Adipocyte (in vitro differentiated cells): ENCODE data around the gene ORM2.

Experiments
- DNase-seq: peaks from one replicate; pipeline ENCODE4 v3.0.0-alpha.2; 2015; ENCODE audit warnings: low read depth
- H3K27me3 ChIP-seq: replicated peaks from 2 replicates; pipeline ENCODE4 v1.7.0; 2013; ENCODE audit warnings: mild to moderate bottlenecking, low read length, moderate library complexity; ENCODE audit not compliant: control insufficient read depth, insufficient read depth
- H3K36me3 ChIP-seq: 2 replicates; pipeline ENCODE4 v1.7.0; 2013; ENCODE audit warnings: low read length, mild to moderate bottlenecking, moderate library complexity; ENCODE audit not compliant: control insufficient read depth, insufficient read depth, severe bottlenecking
- H3K4me1 ChIP-seq: 2 replicates; pipeline ENCODE4 v1.7.0; 2013; ENCODE audit warnings: mild to moderate bottlenecking, low read length, moderate library complexity; ENCODE audit not compliant: control insufficient read depth, insufficient read depth
- H3K4me3 ChIP-seq: 2 replicates; pipeline ENCODE4 v1.7.0; 2013; ENCODE audit warnings: mild to moderate bottlenecking, low read length, moderate library complexity
- H3K9ac ChIP-seq: 2 replicates; pipeline ENCODE4 v1.7.0; 2013; ENCODE audit warnings: mild to moderate bottlenecking, low read length, moderate library complexity
- H3K9me3 ChIP-seq: 2 replicates; pipeline ENCODE4 v1.7.0; 2013; ENCODE audit warnings: mild to moderate bottlenecking, low read length, moderate library complexity; ENCODE audit not compliant: control insufficient read depth

Gene ORM2

DNA sequence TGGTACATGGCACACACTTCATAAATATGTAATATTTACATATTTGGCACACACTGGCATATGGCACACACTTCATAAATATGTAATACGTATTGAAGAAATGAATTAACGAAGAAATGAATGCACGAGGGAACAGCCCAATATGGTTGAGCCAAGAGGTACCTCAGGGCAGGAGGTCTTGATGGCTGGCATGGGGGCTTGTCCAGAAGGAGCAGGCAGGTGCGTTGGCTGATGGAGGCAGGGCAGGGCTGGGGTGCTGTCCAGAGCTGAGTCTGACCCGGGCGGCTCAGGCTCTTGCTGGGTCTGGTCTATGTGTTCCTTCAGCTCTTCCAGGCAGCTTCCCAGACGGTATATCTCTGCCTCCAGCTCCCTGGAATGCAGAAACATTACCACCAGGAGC, 31.9 kb downstream of the ORM2 start:
- peaks cover 39% of the 10 kb centered on the region for H3K4me1 ChIP-seq
- DNase-seq: no peak
- no peak overlapping the region for H3K9ac ChIP-seq
- H3K9me3 ChIP-seq: no peaks in the 10 kb centered on the region
- peaks cover 85% of the 10 kb centered on the region for H3K36me3 ChIP-seq
- no peaks in the 10 kb centered on the region for H3K27me3 ChIP-seq
- H3K4me3 ChIP-seq: no peak overlapping the region

DNA sequence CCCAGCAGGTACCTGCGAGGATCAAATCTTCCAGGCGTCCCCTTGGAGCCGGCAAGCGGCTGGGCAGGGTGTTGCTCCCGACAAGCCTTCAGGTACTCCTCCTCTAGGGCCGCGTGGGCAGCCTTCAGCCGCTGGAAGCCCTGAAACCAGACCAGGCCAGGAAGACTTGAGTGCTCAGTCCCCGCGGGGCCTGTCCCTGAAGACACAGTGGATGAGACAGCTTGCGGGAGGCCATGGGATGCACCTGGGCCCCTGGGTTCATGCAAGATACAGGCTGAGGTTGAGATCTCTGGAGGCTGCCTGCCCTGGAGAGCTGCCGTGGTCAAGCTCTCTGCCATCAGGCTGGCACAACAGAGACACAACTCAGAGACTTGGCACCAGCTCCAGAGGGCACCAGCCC, 32.7 kb downstream of the ORM2 start:
- Histone ChIP-seq H3K4me1 (peaks cover 40% of the 10 kb centered on the region), H3K36me3 (peaks cover 83% of the 10 kb centered on the region), H3K9ac (no peak overlapping the region), H3K9me3 (no peaks in the 10 kb centered on the region), H3K4me3 (no peak overlapping the region), H3K27me3 (no peaks in the 10 kb centered on the region)
- DNase-seq: no peak

- Histone ChIP-seq H3K27me3 (no peaks in the 10 kb centered on the region), H3K4me3 (no peak overlapping the region), H3K4me1 (peaks cover 45% of the 10 kb centered on the region), H3K9me3 (no peaks in the 10 kb centered on the region), H3K9ac (peak overlapping the region; percentile 33), H3K36me3 (peaks cover 83% of the 10 kb centered on the region)
- no peak for DNase-seq
These were observed 33.8 kb downstream of the ORM2 start for GRCh38 chr9:114363424-114363823.

- DNase-seq: peak; percentile 90
- peaks cover 47% of the 10 kb centered on the region for H3K4me1 ChIP-seq
- H3K9ac ChIP-seq: peak overlapping the region; percentile 33
- H3K36me3 ChIP-seq: peaks cover 83% of the 10 kb centered on the region
- no peaks in the 10 kb centered on the region for H3K27me3 ChIP-seq
- no peaks in the 10 kb centered on the region for H3K9me3 ChIP-seq
- no peak overlapping the region for H3K4me3 ChIP-seq
These were observed 34.7 kb downstream of the ORM2 start for GRCh38 chr9:114364134-114365041.

GRCh38 chr9:114365194-114365593, 35.5 kb downstream of the ORM2 start:
- Histone ChIP-seq H3K36me3 (peaks cover 83% of the 10 kb centered on the region), H3K9ac (no peak overlapping the region), H3K27me3 (no peaks in the 10 kb centered on the region), H3K4me1 (peaks cover 47% of the 10 kb centered on the region), H3K4me3 (no peak overlapping the region), H3K9me3 (no peaks in the 10 kb centered on the region)
- DNase-seq: no peak

GRCh38 chr9:114366334-114367128, 36.9 kb downstream of the ORM2 start:
- H3K27me3 ChIP-seq: no peaks in the 10 kb centered on the region
- H3K9ac ChIP-seq: peak overlapping the region; percentile 56
- no peaks in the 10 kb centered on the region for H3K9me3 ChIP-seq
- peak; percentile 87 for DNase-seq
- H3K4me3 ChIP-seq: no peak overlapping the region
- H3K36me3 ChIP-seq: peaks cover 82% of the 10 kb centered on the region
- peaks cover 54% of the 10 kb centered on the region for H3K4me1 ChIP-seq

- peaks cover 77% of the 10 kb centered on the region for H3K36me3 ChIP-seq
- H3K9me3 ChIP-seq: no peaks in the 10 kb centered on the region
- H3K4me3 ChIP-seq: no peak overlapping the region
- DNase-seq: no peak
- peaks cover 62% of the 10 kb centered on the region for H3K4me1 ChIP-seq
- peak overlapping the region; percentile 56 for H3K9ac ChIP-seq
- no peaks in the 10 kb centered on the region for H3K27me3 ChIP-seq
These were observed 37.7 kb downstream of the ORM2 start for GRCh38 chr9:114367366-114367765.

GRCh38 chr9:114367772-114368569, 38.3 kb downstream of the ORM2 start:
- Histone ChIP-seq H3K9ac (no peak overlapping the region), H3K36me3 (peaks cover 72% of the 10 kb centered on the region), H3K27me3 (no peaks in the 10 kb centered on the region), H3K4me3 (no peak overlapping the region), H3K9me3 (no peaks in the 10 kb centered on the region), H3K4me1 (peaks cover 67% of the 10 kb centered on the region)
- no peak for DNase-seq

DNA sequence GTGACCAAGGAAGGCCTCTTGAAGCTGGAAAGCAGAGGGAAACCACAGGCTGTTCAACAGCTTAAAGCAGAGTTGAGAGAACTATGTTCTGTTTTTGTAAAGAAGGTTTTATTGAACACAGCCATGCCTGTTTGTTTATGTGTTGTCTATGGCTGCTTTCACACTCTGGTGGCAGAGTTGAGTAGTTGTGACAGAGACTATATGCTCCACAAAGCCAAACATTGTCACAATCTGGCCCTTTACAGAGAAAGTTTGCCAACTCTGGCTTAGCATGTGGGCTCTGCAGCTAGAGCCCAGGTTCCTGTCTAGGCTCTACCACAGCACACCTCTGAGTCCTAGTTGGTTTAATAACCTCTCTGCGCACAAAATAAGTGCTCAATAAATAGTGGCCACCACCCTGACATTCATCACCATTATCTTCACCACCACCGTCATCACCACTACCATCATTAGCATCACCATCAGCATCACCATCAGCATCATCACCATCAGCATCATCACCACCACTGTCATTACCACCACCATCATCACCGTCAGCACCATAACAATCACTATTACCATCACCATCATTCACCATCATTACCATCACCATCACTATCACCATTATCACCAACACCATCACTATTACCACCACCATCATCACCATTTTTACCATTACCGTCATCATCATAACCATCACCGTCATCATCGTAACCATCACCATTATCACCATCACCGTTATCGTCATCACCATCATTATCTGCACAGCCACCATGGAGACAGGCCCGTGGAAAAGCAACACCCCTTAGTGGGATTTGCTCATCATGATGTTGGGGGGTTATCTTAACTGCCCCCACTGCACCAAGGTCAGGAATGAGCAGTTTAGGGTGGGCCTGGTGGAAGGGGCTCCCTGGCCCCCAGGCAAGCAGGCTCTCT, 39.8 kb downstream of the ORM2 start:
- Histone ChIP-seq H3K4me1 (peaks cover 66% of the 10 kb centered on the region), H3K27me3 (no peaks in the 10 kb centered on the region), H3K4me3 (no peak overlapping the region), H3K36me3 (peaks cover 75% of the 10 kb centered on the region), H3K9me3 (no peaks in the 10 kb centered on the region), H3K9ac (no peak overlapping the region)
- DNase-seq: no peak

DNA sequence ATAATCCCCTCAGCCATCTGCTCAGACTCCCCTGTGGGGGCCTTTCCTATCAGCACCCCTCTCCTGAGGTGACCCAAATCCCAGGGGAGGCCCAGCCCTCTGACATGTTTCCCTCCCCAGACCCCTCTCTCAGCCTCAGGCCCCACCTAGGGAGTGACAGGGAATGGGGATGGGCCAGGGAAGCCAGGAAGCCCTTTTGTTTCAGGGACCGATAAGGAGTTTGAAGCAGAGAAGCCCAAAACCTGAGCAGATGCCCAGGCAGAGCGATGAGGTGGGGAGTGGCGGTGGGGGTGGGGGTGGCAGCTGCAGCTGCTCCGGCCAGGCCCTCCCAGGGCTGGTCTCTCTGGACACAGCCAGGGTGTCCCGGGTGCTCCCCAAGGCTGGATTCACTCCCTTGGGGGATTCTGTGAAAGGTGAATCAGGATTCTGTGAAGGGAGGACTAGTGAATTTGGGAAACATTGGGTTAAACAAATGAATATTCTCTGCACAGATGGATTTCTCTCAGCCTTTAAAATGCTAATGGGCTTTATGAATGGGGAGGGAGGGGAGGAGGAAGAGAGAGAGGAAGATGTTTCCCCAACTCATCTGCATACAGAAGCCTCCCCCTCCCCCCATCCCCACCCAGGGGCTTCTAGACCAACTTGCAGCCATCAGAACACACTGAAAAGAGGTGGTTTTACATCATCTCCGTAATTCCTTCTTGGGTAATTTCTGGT, 40.7 kb downstream of the ORM2 start:
- no peak overlapping the region for H3K9ac ChIP-seq
- no peak for DNase-seq
- H3K4me1 ChIP-seq: peaks cover 57% of the 10 kb centered on the region
- H3K36me3 ChIP-seq: peaks cover 76% of the 10 kb centered on the region
- H3K4me3 ChIP-seq: no peak overlapping the region
- no peaks in the 10 kb centered on the region for H3K27me3 ChIP-seq
- H3K9me3 ChIP-seq: no peaks in the 10 kb centered on the region
